ENCODE data around the gene MAPK8.
"Not testable (repeated sequence)": the region's sequence is repeated elsewhere in the genome, so short reads cannot be mapped to it uniquely, and the experiment has no call there.

MAPK8 gene

GRCh38 chr10:48306265-48306869 lies at the start of gene MAPK8:
Gene MAPK8, plus strand, starts transcription at chr10:48306677. Its CDS starts 94,984 bp downstream, at chr10:48401661.
- TF ChIP-seq ZNF274 (IDR thresholded peaks at IDR 0.05; ENCODE audit: low read depth, low read length) = no peak
- H3K4me3 ChIP-seq (ENCODE audit: low read length) = peak within 1 kb of the TSS; percentile 62

- no peak overlapping the region for H3K4me3 ChIP-seq (ENCODE audit: low read length)
- TF ChIP-seq ZNF274 (IDR thresholded peaks at IDR 0.05; ENCODE audit: low read depth, low read length) = no peak
Measured at GRCh38 chr10:48257407-48257961, 49.0 kb upstream of the MAPK8 start.

- TF ChIP-seq ZNF274 (IDR thresholded peaks at IDR 0.05; ENCODE audit: low read depth, low read length) = no peak
- no peak overlapping the region for H3K4me3 ChIP-seq (ENCODE audit: low read length)
Measured at GRCh38 chr10:48258105-48258504, 48.4 kb upstream of the MAPK8 start.

- TF ChIP-seq ZNF274 (IDR thresholded peaks at IDR 0.05; ENCODE audit: low read depth, low read length) = no peak
Measured at GRCh38 chr10:48266528-48266927, 39.9 kb upstream of the MAPK8 start.

GRCh38 chr10:48271047-48271730 lies 35.3 kb upstream of the MAPK8 start:
- H3K4me3 ChIP-seq (ENCODE audit: low read length) = no peak overlapping the region
- no peak for TF ChIP-seq ZNF274 (IDR thresholded peaks at IDR 0.05; ENCODE audit: low read depth, low read length)

More at GRCh38 chr10:48266528-48266927, 39.9 kb upstream of the MAPK8 start:
- H3K4me3 ChIP-seq (ENCODE audit: low read length) = no peak overlapping the region

- no peak overlapping the region for H3K4me3 ChIP-seq (ENCODE audit: low read length)
- no peak for TF ChIP-seq ZNF274 (IDR thresholded peaks at IDR 0.05; ENCODE audit: low read depth, low read length)
Measured at GRCh38 chr10:48272682-48273081, 33.8 kb upstream of the MAPK8 start.

GRCh38 chr10:48273741-48274140 lies 32.7 kb upstream of the MAPK8 start:
- TF ChIP-seq ZNF274 (IDR thresholded peaks at IDR 0.05; ENCODE audit: low read depth, low read length) = no peak
- H3K4me3 ChIP-seq (ENCODE audit: low read length) = no peak overlapping the region

- TF ChIP-seq ZNF274 (IDR thresholded peaks at IDR 0.05; ENCODE audit: low read depth, low read length) = no peak
- no peak within 1 kb of the TSS for H3K4me3 ChIP-seq (ENCODE audit: low read length)
Measured at GRCh38 chr10:48274636-48275035, 31.8 kb upstream of the MAPK8 start, which contains the start of gene FRMPD2. Gene FRMPD2, minus strand, starts transcription at chr10:48274696. Its CDS starts 129 bp downstream, at chr10:48274567.

GRCh38 chr10:48277093-48277492 lies 29.4 kb upstream of the MAPK8 start:
- no peak for TF ChIP-seq ZNF274 (IDR thresholded peaks at IDR 0.05; ENCODE audit: low read depth, low read length)
- no peak overlapping the region for H3K4me3 ChIP-seq (ENCODE audit: low read length)

GRCh38 chr10:48279081-48279751 lies 27.3 kb upstream of the MAPK8 start:
- no peak for TF ChIP-seq ZNF274 (IDR thresholded peaks at IDR 0.05; ENCODE audit: low read depth, low read length)

GRCh38 chr10:48281697-48282096 lies 24.8 kb upstream of the MAPK8 start:
- not testable (repeated sequence) for H3K4me3 ChIP-seq (ENCODE audit: low read length)

More at GRCh38 chr10:48279081-48279751, 27.3 kb upstream of the MAPK8 start:
- no peak overlapping the region for H3K4me3 ChIP-seq (ENCODE audit: low read length)

GRCh38 chr10:48282829-48283228 lies 23.6 kb upstream of the MAPK8 start:
- no peak overlapping the region for H3K4me3 ChIP-seq (ENCODE audit: low read length)
- TF ChIP-seq ZNF274 (IDR thresholded peaks at IDR 0.05; ENCODE audit: low read depth, low read length) = no peak

GRCh38 chr10:48284002-48284546 lies 22.4 kb upstream of the MAPK8 start:
- TF ChIP-seq ZNF274 (IDR thresholded peaks at IDR 0.05; ENCODE audit: low read depth, low read length) = no peak
- no peak overlapping the region for H3K4me3 ChIP-seq (ENCODE audit: low read length)

GRCh38 chr10:48284811-48285210 lies 21.7 kb upstream of the MAPK8 start:
- TF ChIP-seq ZNF274 (IDR thresholded peaks at IDR 0.05; ENCODE audit: low read depth, low read length) = no peak

More at GRCh38 chr10:48284811-48285210, 21.7 kb upstream of the MAPK8 start:
- H3K4me3 ChIP-seq (ENCODE audit: low read length) = no peak overlapping the region
